T1000 (cell line): ENCODE results near the gene THEMIS.
"Not testable (repeated sequence)": the region's sequence is repeated elsewhere in the genome, so short reads cannot be mapped to it uniquely, and the experiment has no call there.

Source experiments
- DNase-seq: peaks from one replicate; lab custom pipeline; 2025; ENCODE audit warnings: mixed read lengths; lab: John Stamatoyannopoulos, UW

THEMIS gene

GRCh38 chr6:127912914-127913313 is 12.1 kb upstream of the THEMIS start:
- DNase-seq = no peak

- DNase-seq = no peak
Measured at GRCh38 chr6:127907960-127908640, 7.2 kb upstream of the THEMIS start.

GRCh38 chr6:127904160-127904559 is 3.3 kb upstream of the THEMIS start:
- DNase-seq = no peak

GRCh38 chr6:127902933-127903332 is 2.1 kb upstream of the THEMIS start:
- DNase-seq = no peak

- no peak for DNase-seq
Measured at GRCh38 chr6:127897484-127897883, 3.4 kb downstream of the THEMIS start.

- no peak for DNase-seq
Measured at GRCh38 chr6:127894051-127894450, 6.8 kb downstream of the THEMIS start.

- no peak for DNase-seq
Measured at GRCh38 chr6:127893541-127893940, 7.3 kb downstream of the THEMIS start.

GRCh38 chr6:127891731-127892326 is 9.0 kb downstream of the THEMIS start:
- no peak for DNase-seq

- no peak for DNase-seq
Measured at GRCh38 chr6:127886603-127887002, 14.3 kb downstream of the THEMIS start.

GRCh38 chr6:127884134-127884533 is 16.7 kb downstream of the THEMIS start:
- DNase-seq = no peak

- not testable (repeated sequence) for DNase-seq
Measured at GRCh38 chr6:127881949-127882348, 18.9 kb downstream of the THEMIS start.

- no peak for DNase-seq
Measured at GRCh38 chr6:127880429-127880828, 20.4 kb downstream of the THEMIS start.

GRCh38 chr6:127879685-127880084 is 21.2 kb downstream of the THEMIS start:
- DNase-seq = no peak

GRCh38 chr6:127878115-127878514 is 22.7 kb downstream of the THEMIS start:
- no peak for DNase-seq

GRCh38 chr6:127877231-127877630 is 23.6 kb downstream of the THEMIS start:
- DNase-seq = no peak

GRCh38 chr6:127869772-127870404 is 31.0 kb downstream of the THEMIS start:
- DNase-seq = no peak

- no peak for DNase-seq
Measured at GRCh38 chr6:127869183-127869582, 31.7 kb downstream of the THEMIS start.

- DNase-seq = no peak
Measured at GRCh38 chr6:127868338-127868737, 32.5 kb downstream of the THEMIS start.

GRCh38 chr6:127866766-127867165 is 34.1 kb downstream of the THEMIS start:
- DNase-seq = no peak

GRCh38 chr6:127865108-127865507 is 35.8 kb downstream of the THEMIS start:
- no peak for DNase-seq

GRCh38 chr6:127864701-127865100 is 36.2 kb downstream of the THEMIS start:
- DNase-seq = no peak

- no peak for DNase-seq
Measured at GRCh38 chr6:127860723-127861122, 40.1 kb downstream of the THEMIS start.

GRCh38 chr6:127859956-127860355 is 40.9 kb downstream of the THEMIS start:
- no peak for DNase-seq
